Measurements from ENCODE around the gene CD4. TPM values are rescaled to one million over a fixed set of nuclear protein-coding genes. Genes with fewer than 3 reads are reported as not detected.

Gene CD4
- total RNA-seq, 2 donors from 2014 or later, result 0.77 to 1.3 TPM

DNA sequence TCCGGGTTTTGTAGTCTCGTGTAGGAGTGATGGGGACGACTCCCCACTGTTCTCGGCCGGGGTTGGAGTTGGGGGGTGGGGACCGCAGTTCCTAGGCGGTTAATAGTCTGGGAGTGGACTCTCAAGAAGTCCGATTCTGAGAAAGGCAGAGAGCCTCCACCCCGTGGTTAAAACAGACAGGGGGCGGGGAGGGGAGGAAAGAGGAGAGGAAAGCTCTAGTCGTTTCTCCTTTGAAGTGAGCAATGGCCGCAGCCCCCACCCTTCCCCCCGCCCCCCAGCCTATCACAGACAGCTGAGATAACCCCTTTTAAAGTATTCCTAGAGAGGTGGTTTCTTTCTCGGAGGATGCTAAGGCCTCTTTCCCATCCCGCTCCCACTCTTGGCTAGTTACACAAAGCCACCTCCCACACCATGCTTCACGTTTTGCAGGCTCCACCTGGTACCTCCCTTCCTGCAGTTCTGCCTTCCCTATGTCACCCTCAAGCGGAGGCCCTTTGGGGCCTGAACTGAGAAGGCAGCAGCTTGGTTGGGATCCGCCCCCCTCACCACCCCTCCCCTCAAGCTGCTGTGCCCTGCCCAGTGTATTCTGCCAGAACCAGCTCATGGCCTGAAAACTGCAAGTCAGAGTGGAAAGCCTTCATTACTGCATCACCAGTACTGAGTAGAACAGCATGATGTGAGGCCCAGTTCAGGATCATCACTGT is 63.5 kb downstream of the CD4 start:
- Histone ChIP-seq H3K9ac (ENCODE audit: extremely low read depth, low read length, poor library complexity, severe bottlenecking) (peak overlapping the region; percentile 54), H3K9me3 (ENCODE audit: control insufficient read depth, low read length) (no peaks in the 10 kb centered on the region), H3K4me3 (ENCODE audit: low read length) (peak overlapping the region; percentile 92), H3K4me1 (ENCODE audit: control insufficient read depth, insufficient read depth, low read length) (peaks cover 2% of the 10 kb centered on the region), H3K27me3 (ENCODE audit: control insufficient read depth, insufficient read depth, low read length, poor library complexity, severe bottlenecking) (no peaks in the 10 kb centered on the region), H3K27ac (ENCODE audit: low read depth, low read length) (peak overlapping the region; percentile 61), H3K36me3 (ENCODE audit: control insufficient read depth, insufficient read depth, low read length) (peaks cover 50% of the 10 kb centered on the region)
- peak overlapping the region; percentile 98 for H3K27ac Mint-ChIP-seq
- no peaks in the 10 kb centered on the region for H3K27me3 Mint-ChIP-seq (ENCODE audit: insufficient read depth)
- peaks cover 25% of the 10 kb centered on the region for H3K4me1 Mint-ChIP-seq
- no peak for TF ChIP-seq CTCF (conservative IDR thresholded peaks at IDR 0.05)
- peak overlapping the region; percentile 88 for H3K4me3 Mint-ChIP-seq
- 3 to 15% methylated on average over 4 to 15 of the region's 18 CpGs for WGBS, 2 experiments (ENCODE audit: insufficient coverage in 1 of 2, insufficient read length in 1 of 2)
- peak; percentile 88 for DNase-seq
- H3K9me3 Mint-ChIP-seq, result no peaks in the 10 kb centered on the region
- peaks cover 47% of the 10 kb centered on the region for H3K36me3 Mint-ChIP-seq (ENCODE audit: low read depth)

DNA sequence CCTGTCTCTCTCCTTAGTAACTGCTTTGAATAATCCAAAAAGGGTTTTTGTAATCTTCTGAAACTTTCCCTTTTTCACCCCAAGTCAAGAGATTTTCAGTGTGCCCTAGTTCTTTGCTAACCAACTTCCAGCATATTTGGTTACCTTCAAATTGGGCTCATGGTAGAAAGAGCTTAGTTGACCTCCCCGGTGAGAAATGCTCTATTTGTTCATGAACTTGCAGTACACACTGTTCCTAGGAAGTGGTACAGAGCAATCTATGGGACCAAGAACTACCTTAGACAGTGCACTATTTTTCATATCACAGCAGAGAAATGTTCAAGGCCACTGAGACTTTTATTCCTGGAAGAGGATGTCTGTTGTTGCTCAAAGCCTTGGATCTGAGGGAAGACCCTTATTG is 64.3 kb downstream of the CD4 start:
- peaks cover 2% of the 10 kb centered on the region for H3K4me1 ChIP-seq (ENCODE audit: control insufficient read depth, insufficient read depth, low read length)
- no peaks in the 10 kb centered on the region for H3K27me3 Mint-ChIP-seq (ENCODE audit: insufficient read depth)
- no peak for TF ChIP-seq CTCF (conservative IDR thresholded peaks at IDR 0.05)
- peak overlapping the region; percentile 88 for H3K4me3 Mint-ChIP-seq
- peaks cover 50% of the 10 kb centered on the region for H3K36me3 Mint-ChIP-seq (ENCODE audit: low read depth)
- no peaks in the 10 kb centered on the region for H3K9me3 ChIP-seq (ENCODE audit: control insufficient read depth, low read length)
- H3K27ac Mint-ChIP-seq, result peak overlapping the region; percentile 98
- H3K36me3 ChIP-seq (ENCODE audit: control insufficient read depth, insufficient read depth, low read length), result peaks cover 54% of the 10 kb centered on the region
- WGBS, 2 experiments (ENCODE audit: insufficient coverage in 1 of 2, insufficient read length in 1 of 2), result 100% methylated on average over 1 of the region's 1 CpG
- peaks cover 25% of the 10 kb centered on the region for H3K4me1 Mint-ChIP-seq
- no peaks in the 10 kb centered on the region for H3K27me3 ChIP-seq (ENCODE audit: control insufficient read depth, insufficient read depth, low read length, poor library complexity, severe bottlenecking)
- no peak for DNase-seq
- H3K27ac ChIP-seq (ENCODE audit: low read depth, low read length), result no peak overlapping the region
- peak overlapping the region; percentile 92 for H3K4me3 ChIP-seq (ENCODE audit: low read length)
- H3K9me3 Mint-ChIP-seq, result no peaks in the 10 kb centered on the region
- H3K9ac ChIP-seq (ENCODE audit: extremely low read depth, low read length, poor library complexity, severe bottlenecking), result peak overlapping the region; percentile 54

GRCh38 chr12:6854036-6854435 is 64.7 kb downstream of the CD4 start:
- H3K27ac ChIP-seq (ENCODE audit: low read depth, low read length), result no peak overlapping the region
- no peaks in the 10 kb centered on the region for H3K27me3 ChIP-seq (ENCODE audit: control insufficient read depth, insufficient read depth, low read length, poor library complexity, severe bottlenecking)
- no peak for TF ChIP-seq CTCF (conservative IDR thresholded peaks at IDR 0.05)
- H3K4me1 ChIP-seq (ENCODE audit: control insufficient read depth, insufficient read depth, low read length), result peaks cover 2% of the 10 kb centered on the region
- peak overlapping the region; percentile 92 for H3K4me3 ChIP-seq (ENCODE audit: low read length)
- no peak for DNase-seq
- H3K4me3 Mint-ChIP-seq, result peak overlapping the region; percentile 88
- no peak overlapping the region for H3K9ac ChIP-seq (ENCODE audit: extremely low read depth, low read length, poor library complexity, severe bottlenecking)
- peaks cover 25% of the 10 kb centered on the region for H3K4me1 Mint-ChIP-seq
- H3K36me3 Mint-ChIP-seq (ENCODE audit: low read depth), result peaks cover 51% of the 10 kb centered on the region
- 81 to 89% methylated on average over 5 to 6 of the region's 6 CpGs for WGBS, 2 experiments (ENCODE audit: insufficient coverage in 1 of 2, insufficient read length in 1 of 2)
- H3K36me3 ChIP-seq (ENCODE audit: control insufficient read depth, insufficient read depth, low read length), result peaks cover 54% of the 10 kb centered on the region
- H3K9me3 Mint-ChIP-seq, result no peaks in the 10 kb centered on the region
- H3K27ac Mint-ChIP-seq, result peak overlapping the region; percentile 14
- no peaks in the 10 kb centered on the region for H3K27me3 Mint-ChIP-seq (ENCODE audit: insufficient read depth)
- no peaks in the 10 kb centered on the region for H3K9me3 ChIP-seq (ENCODE audit: control insufficient read depth, low read length)
